Measurements from ENCODE around the gene DOCK3.
"Not testable (repeated sequence)": the region's sequence is repeated elsewhere in the genome, so short reads cannot be mapped to it uniquely, and the experiment has no call there.

DOCK3 gene

GRCh38 chr3:50652709-50653108, 22.0 kb upstream of the DOCK3 start:
- no peak for DNase-seq

- no peak for DNase-seq
Measured at GRCh38 chr3:50653937-50654595, 20.7 kb upstream of the DOCK3 start.

GRCh38 chr3:50655009-50655830, 19.5 kb upstream of the DOCK3 start:
- DNase-seq, result no peak

- no peak for DNase-seq
Measured at GRCh38 chr3:50656417-50657195, 18.1 kb upstream of the DOCK3 start.

GRCh38 chr3:50657407-50657806, 17.3 kb upstream of the DOCK3 start:
- no peak for DNase-seq

GRCh38 chr3:50657816-50658215, 16.9 kb upstream of the DOCK3 start:
- no peak for DNase-seq

GRCh38 chr3:50658416-50658815, 16.3 kb upstream of the DOCK3 start:
- DNase-seq, result no peak

- no peak for DNase-seq
Measured at GRCh38 chr3:50658831-50659230, 15.9 kb upstream of the DOCK3 start.

- no peak for DNase-seq
Measured at GRCh38 chr3:50660386-50660785, 14.3 kb upstream of the DOCK3 start.

GRCh38 chr3:50661321-50661837, 13.3 kb upstream of the DOCK3 start:
- no peak for DNase-seq

GRCh38 chr3:50662408-50662807, 12.3 kb upstream of the DOCK3 start:
- no peak for DNase-seq

GRCh38 chr3:50665081-50665840, 9.5 kb upstream of the DOCK3 start:
- no peak for DNase-seq

GRCh38 chr3:50665841-50666115, 8.9 kb upstream of the DOCK3 start:
- not testable (repeated sequence) for DNase-seq

- DNase-seq, result no peak
Measured at GRCh38 chr3:50666837-50667236, 7.9 kb upstream of the DOCK3 start.

GRCh38 chr3:50671331-50671730, 3.4 kb upstream of the DOCK3 start:
- no peak for DNase-seq

- no peak for DNase-seq
Measured at GRCh38 chr3:50672656-50673055, 2.1 kb upstream of the DOCK3 start.

GRCh38 chr3:50673931-50674330, 796 bp upstream of the DOCK3 start:
- DNase-seq, result no peak

- peak; percentile 25 for DNase-seq
Measured at GRCh38 chr3:50675179-50676030, 678 bp downstream of the DOCK3 start.

GRCh38 chr3:50676031-50676705, 1.4 kb downstream of the DOCK3 start:
- DNase-seq, result no peak

- no peak for DNase-seq
Measured at GRCh38 chr3:50687127-50687751, 12.5 kb downstream of the DOCK3 start.

GRCh38 chr3:50687916-50688315, 13.2 kb downstream of the DOCK3 start:
- no peak for DNase-seq
